ENCODE data around the gene DLST. TPM values are rescaled to one million over a fixed set of nuclear protein-coding genes. Genes with fewer than 3 reads are reported as not detected.

The DLST gene
- total RNA-seq = 44.1 and 50.6 TPM in 2 replicates

DNA sequence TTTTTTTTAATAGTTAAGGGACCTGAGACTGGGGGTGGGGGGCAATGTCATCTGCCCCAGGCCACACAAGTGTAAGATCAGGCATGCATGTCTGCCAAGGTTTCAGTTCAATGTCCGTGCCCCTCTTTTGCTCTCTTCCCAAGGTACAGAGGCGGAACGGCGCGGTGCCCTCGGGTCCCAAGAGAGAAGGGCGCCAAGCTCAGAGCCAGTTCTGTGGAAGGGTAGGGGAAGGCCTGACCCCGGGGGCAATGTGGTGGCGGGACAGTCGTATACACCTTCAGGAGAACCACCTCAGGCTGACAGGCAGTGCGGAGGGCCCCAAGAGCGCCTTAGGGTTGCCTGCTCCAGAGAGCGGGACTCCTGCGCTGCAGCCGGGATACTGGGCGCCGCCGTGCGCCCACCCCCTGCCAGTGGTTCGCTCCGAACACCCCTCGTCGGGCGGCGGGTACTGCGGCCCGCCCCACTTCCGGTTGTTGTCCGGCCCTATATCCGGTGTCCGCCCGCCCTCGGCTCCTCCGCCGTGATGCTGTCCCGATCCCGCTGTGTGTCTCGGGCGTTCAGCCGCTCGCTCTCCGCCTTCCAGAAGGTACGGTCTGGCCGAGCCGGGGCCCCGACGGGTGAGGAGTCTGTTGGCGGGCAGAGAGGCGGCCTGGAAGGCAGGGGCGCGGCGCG lies at the start of gene DLST:
Gene DLST (plus strand): TSS at position 486 of the 672 bp plus-strand sequence. CDS start 38 bp downstream, at position 524.

DNA sequence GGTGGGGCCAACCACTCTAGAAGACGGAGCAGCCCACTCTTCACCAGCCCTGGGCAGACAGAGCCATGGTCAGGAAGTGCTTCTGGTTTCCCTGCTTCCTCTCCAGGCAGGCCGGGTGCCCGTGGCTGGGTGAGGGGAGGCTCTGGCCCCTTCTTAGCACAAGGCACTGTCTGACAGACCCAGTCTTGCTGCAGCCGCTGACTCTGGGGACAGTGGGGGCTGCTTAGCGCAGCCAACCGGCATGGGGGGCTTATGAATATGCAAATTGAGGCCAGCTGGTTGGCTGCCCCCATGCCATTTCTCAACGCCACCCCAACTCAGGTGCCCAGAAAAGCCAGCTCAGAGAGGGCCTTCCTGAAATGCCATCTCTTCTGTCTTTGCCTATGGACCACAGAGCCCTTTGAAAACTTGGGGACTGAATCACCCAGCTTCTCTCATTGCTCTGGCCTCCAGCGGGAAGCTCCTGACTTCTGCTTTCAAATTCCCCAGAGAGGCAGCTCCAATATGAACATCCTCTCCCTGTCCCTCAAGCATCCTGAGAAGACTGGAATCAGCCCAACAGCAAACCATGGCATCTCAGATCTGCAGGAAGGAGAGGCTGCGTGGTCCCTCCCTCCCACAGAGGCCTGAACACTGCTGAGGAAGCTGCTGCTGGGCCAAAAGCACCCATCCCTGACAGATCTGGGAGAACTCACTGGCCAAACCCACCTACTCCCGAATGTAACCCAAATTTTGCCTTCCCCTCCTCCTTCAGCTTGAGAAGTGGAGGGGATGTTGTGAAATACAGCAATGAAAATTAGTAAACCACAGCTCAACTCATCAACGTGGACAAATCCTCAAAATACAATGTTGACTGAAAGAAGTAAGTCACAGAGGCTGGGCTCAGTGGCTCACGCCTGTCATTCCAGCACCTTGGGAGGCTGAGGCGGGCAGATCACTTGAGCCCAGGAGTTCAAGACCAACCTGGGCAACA lies 5.5 kb upstream of the DLST start, which contains the start of gene PROX2:
Gene PROX2 (minus strand): TSS at position 205 of the 973 bp plus-strand sequence. CDS start 12,311 bp downstream, outside the sequence.

DNA sequence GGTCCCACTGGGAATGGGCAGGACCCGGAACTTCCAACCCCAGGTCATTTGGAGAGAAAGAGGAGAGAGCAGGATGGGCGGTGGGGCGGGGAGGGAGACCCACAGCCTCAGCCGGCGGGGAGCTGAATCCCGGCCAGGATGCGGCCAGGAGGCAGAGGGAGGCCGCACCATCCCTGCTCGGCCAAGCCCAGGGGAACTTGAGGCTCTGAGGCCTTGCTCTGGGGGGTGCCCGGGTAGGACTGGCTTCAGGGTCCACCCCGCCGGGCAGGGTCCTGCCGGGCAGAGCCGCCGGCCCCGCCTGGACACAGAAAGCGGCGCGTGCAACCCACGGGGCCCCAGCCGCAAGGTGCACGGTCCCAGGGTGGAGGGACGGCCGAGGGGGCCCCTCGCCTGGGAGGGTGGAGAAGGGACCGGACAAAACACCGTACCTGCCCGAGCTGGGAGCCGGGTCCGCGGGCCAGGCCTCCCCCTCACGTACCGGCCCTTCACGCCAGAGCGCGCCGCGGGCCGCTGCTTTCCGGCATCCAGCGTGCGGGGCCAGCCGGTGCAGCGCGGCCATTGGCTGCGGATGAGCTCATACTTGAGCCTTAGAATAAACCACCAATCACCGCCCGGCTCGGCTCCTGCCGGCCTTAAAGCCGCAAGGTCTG lies 41.2 kb downstream of the DLST start, which contains the start of gene RPS6KL1:
Gene RPS6KL1 (minus strand): TSS at position 509 of the 650 bp plus-strand sequence. CDS start 1,719 bp downstream, outside the sequence.

Other genes starting within 250 kb of the DLST start
- gene AREL1, start 168.8 kb upstream of the DLST start, total RNA-seq = 23.5 and 24.4 TPM in 2 replicates
- gene FCF1, start 168.8 kb upstream of the DLST start, total RNA-seq = 21.8 and 38.0 TPM in 2 replicates
- gene YLPM1, start 118.6 kb upstream of the DLST start, total RNA-seq = 20.6 and 22.6 TPM in 2 replicates
- gene PROX2, start 5.8 kb upstream of the DLST start, total RNA-seq = not detected in 2 replicates
- gene RPS6KL1, start 41.3 kb downstream of the DLST start, total RNA-seq = 0.28 and 0.46 TPM in 2 replicates
- gene PGF, start 73.7 kb downstream of the DLST start, total RNA-seq = 1.7 and 3.5 TPM in 2 replicates
- 37.1 and 50.4 TPM in 2 replicates for gene EIF2B2, start 121.0 kb downstream of the DLST start, total RNA-seq
- gene MLH3, start 169.6 kb downstream of the DLST start, total RNA-seq = 28.7 and 31.5 TPM in 2 replicates
- 4.3 and 4.7 TPM in 2 replicates for gene ACYP1, start 182.1 kb downstream of the DLST start, total RNA-seq
- 0.57 and 1.1 TPM in 2 replicates for gene ZC2HC1C, start 187.7 kb downstream of the DLST start, total RNA-seq
- gene NEK9, start 245.1 kb downstream of the DLST start, total RNA-seq = 54.9 and 85.5 TPM in 2 replicates